Measurements from ENCODE around the gene MYO10. TPM values are rescaled to one million over a fixed set of nuclear protein-coding genes. Genes with fewer than 3 reads are reported as not detected.

Gene MYO10
- total RNA-seq, 1 donor from 2014 or later: 60.9 TPM

DNA sequence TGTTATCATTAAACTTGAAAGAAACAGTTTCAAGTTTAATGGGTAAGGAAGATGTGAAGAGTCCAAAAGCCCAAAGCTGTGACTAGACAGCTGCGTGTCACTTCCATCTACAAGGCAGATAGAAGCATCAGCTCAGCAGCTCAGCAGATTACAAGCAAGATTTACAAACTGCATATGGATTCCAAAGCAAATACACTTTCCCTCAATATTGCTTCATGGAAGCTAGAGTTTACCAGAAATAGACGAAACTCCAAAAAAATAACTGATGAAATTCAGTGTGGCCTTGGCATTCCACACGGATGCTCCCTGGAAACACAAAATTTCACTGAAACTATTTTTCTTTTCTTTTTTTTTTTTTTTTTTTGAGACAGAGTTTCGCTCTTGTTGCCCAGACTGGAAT, 17.9 kb downstream of the MYO10 start:
- no peak for DNase-seq (ENCODE audit: low read depth)

DNA sequence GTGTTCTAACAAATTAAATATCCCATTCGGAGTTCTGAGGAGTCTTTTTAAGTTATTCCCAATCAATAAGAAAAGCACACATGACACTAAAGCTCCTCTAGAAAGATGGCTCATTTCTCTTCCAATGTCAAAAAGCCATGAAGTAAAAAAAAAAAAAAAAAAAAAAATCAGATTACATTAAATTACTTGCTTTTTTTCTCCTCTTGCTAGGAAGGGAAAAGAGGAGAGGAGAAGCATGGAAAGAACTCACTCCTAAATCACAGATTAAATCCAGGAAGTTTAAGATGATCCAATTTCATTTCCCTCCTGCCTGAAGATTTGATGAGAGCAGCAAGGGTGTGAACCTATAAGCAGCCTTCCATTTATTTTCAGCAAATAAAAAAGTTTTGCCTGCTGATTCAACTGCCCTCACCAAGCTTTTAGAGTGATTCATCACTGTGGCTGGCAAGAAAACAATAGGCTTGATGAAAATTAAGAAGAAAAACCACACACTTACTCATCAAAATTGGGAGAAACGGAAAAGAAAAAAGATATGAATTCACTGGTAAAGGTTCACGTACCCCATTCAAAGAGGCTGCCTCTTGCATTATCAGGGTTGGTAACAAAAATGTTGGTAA, 19.7 kb downstream of the MYO10 start:
- DNase-seq (ENCODE audit: low read depth): peak; percentile 84

DNA sequence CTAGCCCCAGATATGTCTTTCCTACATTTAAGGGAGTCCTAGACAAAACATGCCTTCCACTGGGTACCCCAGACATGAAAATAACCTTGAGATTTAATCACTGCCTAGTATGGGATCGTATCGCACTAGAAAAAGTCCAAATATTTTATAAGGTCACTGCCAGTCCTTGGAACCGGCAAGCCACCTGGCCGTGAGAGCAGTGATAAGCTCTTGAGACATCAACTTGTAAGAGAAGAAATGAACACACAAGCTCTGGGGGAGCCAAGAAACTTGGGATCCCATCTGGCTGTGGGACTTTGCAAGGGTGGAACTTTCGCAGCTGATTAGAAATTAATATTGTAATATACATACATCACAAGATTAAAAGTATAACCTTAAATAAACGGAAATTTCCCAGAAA, 21.5 kb downstream of the MYO10 start:
- DNase-seq (ENCODE audit: low read depth): no peak

DNA sequence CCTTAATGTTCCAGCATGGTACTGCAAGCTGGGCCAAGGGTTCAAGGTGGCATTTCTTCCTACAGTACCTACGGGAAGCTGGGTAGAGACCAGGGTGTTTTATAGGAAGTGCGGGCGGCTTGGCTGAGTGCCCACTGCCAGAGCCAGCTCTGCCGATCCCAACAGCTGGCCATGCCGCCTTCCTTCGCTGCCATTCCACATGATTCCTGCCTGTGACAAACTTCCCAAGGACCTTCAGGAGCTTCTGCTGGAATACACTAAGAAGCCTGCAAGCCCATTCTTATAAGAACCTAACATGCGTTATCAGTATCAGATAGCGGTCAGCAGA, 22.0 kb downstream of the MYO10 start:
- DNase-seq (ENCODE audit: low read depth): peak; percentile 57

DNA sequence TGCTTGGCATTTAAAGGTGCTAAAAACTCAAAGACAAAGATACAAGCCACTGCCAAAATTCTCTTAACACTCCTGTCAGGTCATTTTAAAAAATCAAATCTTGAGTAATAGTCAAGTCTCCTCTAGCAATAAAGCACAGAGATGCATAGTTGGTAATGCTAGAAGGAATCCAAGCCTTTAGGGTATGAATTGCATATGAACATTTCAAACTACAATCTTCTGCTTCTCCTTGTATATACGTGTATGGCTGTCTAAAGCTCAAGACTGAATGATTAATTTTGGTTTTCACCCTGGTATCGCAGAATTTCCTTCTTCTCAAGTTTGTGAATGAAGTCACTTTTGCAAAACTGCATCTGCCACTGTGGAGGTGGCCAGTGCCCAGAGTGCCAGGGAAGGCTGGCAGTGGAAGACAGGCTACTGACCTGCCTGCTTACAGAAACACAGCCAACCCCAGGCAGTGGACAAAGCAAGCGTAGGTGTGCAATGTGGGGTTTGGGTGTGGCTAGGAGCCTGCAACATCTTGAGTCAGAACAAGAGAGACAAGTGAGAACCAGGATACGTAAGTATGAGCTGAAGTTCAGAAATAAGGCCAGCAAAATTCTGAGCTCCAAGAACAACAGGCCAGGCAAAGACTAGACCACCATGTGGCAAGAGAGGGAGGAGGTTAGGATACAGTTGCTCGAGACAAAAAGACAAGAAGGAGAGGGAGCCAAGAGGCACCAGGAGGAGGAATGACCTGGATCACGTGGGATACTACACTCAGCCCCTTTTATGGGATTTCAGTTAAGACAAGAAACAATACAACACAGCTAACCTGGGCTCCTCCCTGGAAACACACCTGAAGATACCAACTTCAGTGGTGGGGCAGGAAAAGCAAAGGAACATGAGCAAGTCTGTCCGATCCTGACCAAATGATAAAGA, 22.6 kb downstream of the MYO10 start:
- DNase-seq (ENCODE audit: low read depth): peak; percentile 30

DNA sequence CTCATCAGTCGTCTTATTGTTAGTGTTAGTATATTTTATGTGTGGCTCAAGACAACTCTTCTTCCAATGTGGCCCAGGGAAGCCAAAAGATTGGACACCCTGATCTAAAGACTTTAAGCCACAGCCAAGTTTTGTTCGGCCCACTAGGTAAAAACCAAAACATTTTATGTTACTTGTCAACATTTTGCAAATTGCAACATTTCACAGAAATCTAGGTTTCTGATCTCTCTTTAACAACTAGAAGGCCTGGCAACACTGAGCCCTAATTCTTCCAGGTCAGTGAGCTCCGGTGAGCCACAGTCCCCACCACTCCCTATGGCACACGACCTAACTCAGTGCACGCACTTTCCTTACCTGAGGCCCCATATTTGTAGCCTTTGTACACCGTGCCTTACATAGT, 24.0 kb downstream of the MYO10 start:
- DNase-seq (ENCODE audit: low read depth): no peak

DNA sequence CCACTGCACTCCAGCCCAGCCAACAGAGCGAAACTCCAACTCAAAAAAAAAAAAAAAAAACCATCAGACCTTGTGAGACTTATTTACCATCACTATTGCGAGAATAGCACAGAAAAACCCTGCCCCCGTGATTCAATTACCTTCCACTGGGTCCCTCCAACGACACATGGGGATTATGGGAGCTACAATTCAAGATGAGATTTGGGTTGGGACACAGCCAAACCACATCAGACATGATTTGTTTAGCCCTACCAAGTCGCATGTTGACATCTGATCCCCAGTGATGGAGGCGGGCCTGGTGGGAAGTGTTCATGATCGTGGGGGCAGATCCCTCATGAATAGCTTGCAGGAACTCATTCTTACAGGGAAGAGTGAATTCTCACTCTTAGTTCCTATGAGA, 26.6 kb downstream of the MYO10 start:
- DNase-seq (ENCODE audit: low read depth): peak; percentile 57

DNA sequence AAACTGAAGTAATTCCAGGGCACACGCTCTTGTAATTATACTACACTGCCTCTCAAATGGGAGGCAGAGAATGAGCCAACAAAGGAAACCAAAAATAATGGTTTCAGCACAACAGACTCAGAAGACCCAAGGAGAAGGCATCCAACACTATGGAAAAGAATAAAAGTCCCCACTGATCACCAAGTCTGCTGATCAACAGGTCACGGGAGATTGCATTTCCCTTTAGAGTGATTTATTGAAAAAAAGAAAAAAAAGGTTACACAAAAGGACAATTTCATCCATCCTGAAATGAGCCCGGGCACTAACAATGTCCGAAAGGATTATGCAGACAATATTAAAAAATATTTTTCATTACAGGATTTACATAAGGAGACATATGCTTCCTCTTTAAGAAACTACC, 28.8 kb downstream of the MYO10 start:
- no peak for DNase-seq (ENCODE audit: low read depth)

DNA sequence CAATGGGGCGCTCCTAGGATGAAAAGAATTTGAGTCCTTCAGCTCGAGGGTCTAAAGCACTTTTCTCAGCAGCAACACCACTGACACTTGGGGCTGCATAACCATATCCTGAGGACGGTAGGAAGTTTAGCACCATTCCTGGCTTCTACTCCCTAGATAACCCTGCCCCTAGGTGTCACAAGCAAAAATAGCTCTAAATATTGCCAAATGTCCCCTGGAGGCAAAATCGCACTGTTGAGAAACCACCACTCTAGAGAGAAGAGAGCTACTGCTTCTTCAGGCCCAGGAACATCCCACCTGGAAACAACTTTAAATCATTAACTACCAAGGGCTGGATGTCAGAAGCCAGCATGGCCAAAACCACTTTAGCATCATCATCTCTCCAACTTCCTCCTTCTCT, 29.8 kb downstream of the MYO10 start:
- DNase-seq (ENCODE audit: low read depth): no peak

DNA sequence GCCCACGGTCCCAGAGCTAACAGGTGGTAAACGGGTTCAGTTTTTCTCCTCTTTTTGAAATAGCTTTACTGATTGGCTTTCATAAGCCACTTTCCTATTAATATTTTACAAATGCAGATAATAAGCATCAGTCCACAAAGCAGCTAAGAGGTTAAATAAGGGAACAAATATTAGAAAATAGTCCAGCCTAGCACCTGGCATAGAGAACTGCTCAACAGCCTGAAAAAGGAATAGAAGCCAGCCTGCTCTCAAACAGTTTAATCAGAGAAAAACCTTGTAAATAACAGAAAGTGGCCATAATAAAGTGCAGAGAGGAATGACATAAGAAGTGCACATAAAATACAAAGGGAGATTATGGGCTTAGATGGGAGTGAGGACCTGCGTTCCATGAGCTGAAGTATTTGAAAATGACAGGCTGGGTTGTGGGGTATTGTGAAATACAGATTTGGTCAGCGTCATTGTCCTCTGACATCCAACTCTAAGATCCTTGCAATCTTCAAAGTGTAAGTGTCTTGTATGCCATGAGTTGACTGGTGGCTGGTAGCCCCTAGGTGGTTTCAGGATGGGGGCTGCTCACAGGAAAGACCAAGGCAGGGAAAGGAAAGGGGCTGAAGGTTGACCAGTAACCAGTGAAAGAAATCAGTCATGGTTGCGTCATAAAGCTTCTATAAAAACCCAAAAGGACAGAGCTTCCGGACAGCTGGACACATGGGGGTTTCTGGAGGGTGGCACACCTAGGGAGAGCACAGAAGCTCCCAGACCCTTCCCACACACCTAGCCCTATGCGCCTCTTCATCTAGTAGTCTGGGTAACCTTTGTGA, 32.4 kb downstream of the MYO10 start:
- DNase-seq (ENCODE audit: low read depth): no peak

DNA sequence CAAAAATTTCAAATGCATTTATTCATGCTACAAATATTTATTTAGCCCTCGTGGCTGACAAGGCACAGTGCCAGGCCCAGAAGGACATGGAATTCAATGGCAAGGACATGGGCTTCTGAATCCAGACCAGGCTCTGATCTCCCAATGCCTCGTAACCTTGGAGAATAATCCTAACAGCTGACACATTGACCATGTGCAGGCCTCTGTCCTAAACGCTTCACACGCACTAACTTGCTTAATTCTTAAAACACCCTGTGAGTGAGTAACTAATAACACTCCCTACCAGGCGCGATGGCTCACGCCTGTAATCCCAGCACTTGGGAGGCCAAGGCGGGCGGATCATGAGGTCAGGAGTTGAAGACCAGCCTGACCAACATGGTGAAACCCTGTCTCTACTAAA, 33.2 kb downstream of the MYO10 start:
- DNase-seq (ENCODE audit: low read depth): peak; percentile 99

DNA sequence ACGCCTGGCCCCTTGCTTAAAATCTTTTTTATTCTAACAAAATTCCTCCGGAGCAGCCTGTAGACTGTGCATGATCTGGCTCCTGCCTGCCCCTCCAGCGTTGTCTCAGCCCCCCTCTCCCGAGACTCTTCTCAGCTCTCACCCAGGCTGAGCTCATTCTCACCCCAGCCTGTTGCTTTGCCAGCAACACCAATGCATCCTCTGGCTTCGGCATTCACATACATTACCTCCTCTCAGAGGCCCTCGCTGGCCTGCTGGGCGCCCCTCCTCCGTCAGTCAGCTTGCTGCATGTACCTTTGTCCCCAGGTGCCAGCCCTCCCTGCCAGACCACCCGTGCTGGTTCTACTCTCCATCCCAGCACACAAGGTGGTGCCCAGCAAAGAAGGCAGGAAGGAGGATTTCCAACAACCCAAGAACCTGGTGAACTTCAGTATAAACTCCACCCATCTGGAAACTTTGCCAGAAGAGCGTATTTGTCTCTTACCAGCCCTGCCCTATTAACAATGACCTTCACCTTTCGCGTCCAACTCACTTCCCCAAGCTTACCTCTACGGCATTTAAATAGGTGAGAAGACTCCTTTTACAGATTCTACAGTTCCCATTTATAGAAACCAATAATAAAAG, 35.0 kb downstream of the MYO10 start:
- no peak for DNase-seq (ENCODE audit: low read depth)

DNA sequence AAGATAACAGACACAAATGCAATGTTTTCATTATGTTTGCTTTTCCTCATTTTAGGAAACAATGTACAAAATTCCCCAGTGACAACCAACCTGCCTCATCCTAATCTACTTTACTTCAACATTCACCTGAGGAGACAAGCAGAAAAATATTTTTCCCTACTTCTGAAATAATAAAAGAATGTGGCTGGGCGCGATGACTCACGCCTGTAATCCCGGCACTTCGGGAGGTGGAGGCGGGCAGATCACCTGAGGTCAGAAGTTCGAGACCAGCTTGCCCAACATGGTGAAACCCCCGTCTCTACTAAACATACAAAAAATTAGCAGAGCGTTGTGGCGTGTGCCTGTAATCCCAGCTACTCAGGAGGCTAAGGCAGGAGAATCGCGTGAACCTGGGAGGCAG, 36.9 kb downstream of the MYO10 start:
- DNase-seq (ENCODE audit: low read depth): no peak

DNA sequence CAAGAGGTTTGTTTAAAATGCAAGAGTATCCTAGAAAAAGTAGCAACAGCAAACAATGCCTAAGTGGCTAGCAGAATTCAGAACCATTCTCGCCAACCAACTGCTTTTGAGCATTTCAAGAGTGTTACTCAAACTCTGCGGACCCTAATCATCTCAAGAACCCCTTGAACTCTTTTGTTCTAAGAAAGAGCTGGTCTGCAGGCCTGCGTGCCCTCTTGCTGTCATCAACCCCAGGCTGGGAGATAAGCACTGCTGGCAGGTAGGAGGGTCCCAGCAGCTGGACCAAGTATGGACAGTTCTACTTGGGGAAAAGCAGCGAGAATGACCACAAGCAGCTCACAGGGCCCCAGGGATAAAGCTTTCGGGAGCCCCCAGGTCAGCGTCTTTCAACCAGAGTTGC, 38.3 kb downstream of the MYO10 start:
- no peak for DNase-seq (ENCODE audit: low read depth)

DNA sequence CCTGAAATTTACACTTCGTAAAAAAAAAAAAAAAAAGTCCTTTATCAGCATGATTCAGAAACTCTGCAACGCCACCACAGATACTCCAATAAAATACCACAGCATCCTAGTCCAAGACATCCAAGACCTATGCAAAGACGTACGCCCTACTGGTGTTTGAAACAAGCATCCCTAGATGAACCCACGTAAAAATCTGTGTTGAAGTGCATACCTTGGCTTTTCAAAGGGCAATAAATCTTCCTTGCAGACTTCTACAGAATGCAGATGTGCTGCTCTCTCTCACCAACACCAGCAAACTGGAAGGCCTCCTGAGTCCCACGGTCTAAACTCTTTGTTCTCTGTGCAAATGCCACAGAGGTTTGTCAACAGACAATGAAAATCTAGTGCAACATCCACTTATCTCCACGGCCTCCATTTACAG, 38.8 kb downstream of the MYO10 start:
- no peak for DNase-seq (ENCODE audit: low read depth)

DNA sequence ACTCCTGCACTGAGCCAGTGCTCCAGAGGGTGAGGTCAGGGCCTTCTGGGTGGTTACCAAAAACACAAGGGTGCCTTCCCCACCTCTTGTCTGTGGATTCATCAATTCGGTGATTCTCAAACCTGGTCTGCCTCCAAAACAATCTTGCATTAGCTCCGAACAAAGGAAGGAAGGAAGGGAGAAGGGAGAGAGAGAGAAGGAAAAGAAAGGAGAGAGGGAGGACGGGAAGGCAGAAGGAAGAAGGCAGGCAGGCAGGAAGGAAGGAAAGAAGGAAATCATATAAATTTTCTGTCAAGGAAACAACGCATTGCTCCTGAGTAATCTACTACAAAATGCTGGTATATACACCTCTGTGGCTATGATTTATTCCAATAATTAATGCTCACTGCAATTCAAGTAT, 39.3 kb downstream of the MYO10 start:
- DNase-seq (ENCODE audit: low read depth): no peak

DNA sequence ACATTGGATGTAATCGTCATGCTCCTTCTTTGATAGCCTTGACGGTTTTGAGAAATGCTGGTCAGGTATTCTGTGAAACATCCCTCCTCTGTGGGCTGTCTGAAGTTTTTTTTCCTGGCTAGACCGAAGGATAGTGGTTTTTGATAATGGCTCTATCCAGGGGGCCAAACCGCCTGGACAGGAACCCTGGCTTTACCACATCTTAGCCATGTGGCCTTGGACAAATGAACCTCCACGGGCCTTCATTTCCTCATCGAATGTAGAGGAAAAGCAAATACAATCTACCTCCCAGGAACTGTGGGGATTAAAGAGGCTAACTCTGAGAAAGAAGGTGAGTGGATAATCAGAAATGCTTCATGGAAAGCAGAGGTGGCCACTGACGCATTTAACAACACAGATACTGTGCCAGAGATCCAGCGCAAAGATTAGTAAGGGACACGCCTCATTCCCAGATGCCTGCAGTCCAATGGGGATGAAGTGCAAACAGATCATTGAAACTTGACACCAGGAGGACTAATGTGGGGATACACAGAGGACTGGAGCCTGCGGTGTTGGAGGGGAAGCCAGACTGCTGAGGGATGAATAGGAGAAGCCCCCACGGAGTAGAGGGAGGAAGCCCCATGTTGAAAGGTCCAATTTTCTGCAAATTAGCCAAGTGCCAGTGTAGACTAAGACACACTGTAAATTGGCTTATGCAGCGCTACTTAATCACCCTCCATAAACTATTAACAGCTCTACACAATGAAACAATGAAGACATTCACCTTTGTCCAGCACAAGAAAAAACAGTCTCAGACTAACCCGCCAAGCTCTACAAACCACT, 41.6 kb downstream of the MYO10 start:
- peak; percentile 70 for DNase-seq (ENCODE audit: low read depth)

DNA sequence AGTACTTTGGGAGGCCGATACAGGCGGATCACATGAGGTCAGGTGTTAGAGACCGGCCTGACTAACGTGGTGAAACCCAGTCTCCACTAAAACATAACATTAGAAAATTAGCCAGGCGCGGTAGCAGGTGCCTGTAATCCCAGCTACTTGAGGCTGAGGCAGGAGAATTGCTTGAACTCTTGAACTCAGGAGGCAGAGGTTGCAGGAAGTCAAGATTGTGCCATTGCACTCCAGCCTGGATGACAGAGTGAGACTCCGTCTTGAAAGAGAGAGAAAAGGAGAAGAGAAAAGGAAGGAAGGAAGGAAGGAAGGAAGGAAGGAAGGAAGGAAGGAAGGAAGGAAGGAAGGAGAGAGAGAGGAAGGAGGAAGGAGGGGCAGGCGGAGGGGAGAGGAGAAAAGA, 45.1 kb downstream of the MYO10 start:
- DNase-seq (ENCODE audit: low read depth): no peak

DNA sequence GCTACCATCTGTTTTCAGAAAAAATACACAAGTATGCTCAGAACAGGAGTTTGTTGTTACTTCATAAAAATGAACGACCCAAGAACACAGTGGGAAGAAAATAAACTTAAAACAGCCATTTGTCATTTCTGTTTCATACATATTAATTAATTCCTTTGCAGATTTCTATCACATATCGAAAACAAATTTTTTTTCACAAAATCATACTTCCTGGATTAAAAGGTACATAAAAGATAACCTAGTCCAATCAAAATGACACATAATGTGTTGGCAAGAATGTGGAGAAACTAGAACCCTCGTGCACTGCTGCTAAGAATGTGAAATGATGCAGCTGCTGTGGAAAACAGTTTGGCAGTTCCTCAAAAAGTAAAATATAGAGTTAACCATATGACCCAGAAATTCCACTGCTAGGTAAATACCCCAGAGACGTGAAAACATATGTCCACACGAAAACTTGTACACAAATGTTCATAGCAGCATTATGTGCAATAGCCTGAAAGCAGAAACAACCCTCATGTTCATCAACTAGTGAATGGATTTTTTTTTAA, 46.0 kb downstream of the MYO10 start:
- no peak for DNase-seq (ENCODE audit: low read depth)

DNA sequence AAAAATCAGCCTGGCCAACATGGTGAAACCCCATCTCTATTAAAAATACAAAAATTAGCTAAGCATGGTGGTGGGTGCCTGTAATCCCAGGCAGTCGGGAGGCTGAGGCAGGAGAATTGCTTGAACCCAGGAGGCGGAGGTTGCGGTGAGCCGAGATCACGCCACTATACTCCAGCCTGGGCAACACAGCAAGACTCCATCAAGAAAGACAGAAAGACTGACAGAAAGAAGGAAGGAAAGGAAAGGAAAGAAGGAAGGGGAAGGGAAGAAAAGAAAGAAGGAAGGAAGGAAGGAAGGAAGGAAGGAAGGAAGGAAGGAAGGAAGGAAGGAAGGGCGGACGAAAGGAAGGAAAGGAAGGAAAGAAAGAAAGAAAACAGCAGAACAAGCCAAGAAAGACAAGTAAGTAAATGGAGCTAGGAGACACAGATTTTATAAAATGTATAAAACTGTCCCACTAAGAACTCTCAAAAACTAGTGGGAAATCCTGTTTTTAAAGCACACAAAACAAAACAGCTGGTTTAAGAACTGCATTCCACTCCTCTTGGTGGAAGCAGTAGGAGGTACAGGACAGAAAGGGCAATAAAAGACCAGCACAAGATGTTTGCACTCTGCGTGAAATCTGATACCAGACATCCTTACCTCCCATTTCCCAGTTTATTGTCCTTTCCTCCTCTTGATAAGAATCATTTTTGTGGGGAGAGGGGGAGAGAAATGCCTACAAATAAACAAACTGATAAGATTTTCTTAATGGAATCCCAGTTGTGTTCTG, 46.7 kb downstream of the MYO10 start:
- peak; percentile 56 for DNase-seq (ENCODE audit: low read depth)

Data from myocyte (in vitro differentiated cells).